SK-N-SH treated with all-trans-retinoic acid at 6 μM for 48 hours (cell line): ENCODE measurements around the gene OAS2.

Source experiments
- BACH2 ChIP-seq: fragments of 250-450 bp; sonication (Bioruptor Pico); IDR thresholded peaks from 2 replicates; pipeline ENCODE4 v1.9.0; 2021; ENCODE audit warnings: mild to moderate bottlenecking, borderline replicate concordance
- GLIS3 ChIP-seq: fragments of 250-450 bp; sonication (Bioruptor Pico); IDR thresholded peaks from 2 replicates; pipeline ENCODE4 v1.5.0; 2020; ENCODE audit warnings: mild to moderate bottlenecking, moderate library complexity
- SNAI2 ChIP-seq: fragments of 250-450 bp; sonication (Bioruptor Pico); IDR thresholded peaks from 2 replicates; pipeline ENCODE4 v1.5.0; 2020; ENCODE audit warnings: mild to moderate bottlenecking, moderate library complexity
- ZFP30 ChIP-seq: fragments of 450-650 bp; formaldehyde crosslinking; IDR thresholded peaks from 2 replicates; pipeline ENCODE4 v1.5.0; 2022; ENCODE audit warnings: mild to moderate bottlenecking, moderate library complexity
- TF ChIP-seq, protein P1 (sequence below): fragments of 250-450 bp; sonication (Bioruptor Pico); IDR thresholded peaks from 2 replicates; pipeline ENCODE4 v1.8.0; 2020; ENCODE audit warnings: mild to moderate bottlenecking, moderate library complexity, borderline replicate concordance

DNA sequence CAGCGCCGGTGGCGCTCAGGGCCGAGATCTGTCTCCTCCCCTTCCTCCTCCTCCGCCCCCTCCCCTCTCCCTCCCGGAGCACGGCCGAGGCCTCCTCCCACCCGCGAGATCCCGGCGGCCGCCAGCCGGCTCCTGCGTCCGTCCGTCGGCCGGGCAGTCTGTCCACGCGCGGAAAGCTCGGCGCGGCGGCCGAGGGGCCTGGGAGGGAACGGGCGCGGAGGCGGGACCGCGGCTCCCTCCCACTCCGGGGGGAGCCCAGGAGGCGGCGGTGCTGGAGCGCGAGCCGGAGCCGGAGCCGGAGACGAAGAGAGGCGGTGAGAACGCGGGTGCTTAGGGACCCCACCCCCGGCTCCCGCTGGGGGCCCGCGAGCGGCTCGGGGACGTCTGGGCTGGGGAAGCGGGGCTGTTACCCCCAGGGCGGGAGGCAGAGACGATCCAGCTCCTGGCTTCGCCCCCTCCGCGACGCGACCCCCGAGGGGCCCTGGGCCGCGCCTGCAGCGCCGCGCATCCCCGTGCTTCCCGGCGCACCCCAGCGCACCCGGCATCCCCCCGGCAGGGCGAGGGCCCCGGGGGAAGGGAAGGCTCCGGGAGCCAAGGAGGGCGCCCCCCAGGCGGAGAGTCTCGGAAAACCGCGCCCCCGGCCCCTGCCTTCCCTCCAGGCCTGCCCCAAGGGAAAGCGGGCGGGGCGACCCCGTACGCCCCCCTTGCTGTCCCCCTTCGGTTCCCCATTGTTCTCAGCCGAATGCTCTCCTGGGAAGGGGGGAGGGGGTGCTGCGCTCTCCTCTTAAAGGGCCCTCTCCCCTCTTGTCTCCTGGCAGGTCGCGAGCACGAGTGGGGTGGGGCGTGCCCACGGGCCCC, 78.5 kb downstream of the OAS2 start, which contains the start of gene DTX1:
- TF ChIP-seq BACH2 (CRISPR knock-in tag) = no peak
- TF ChIP-seq ZFP30 (CRISPR knock-in tag) = no peak
- no peak for TF ChIP-seq GLIS3 (CRISPR knock-in tag)
- TF ChIP-seq, protein P1, sequence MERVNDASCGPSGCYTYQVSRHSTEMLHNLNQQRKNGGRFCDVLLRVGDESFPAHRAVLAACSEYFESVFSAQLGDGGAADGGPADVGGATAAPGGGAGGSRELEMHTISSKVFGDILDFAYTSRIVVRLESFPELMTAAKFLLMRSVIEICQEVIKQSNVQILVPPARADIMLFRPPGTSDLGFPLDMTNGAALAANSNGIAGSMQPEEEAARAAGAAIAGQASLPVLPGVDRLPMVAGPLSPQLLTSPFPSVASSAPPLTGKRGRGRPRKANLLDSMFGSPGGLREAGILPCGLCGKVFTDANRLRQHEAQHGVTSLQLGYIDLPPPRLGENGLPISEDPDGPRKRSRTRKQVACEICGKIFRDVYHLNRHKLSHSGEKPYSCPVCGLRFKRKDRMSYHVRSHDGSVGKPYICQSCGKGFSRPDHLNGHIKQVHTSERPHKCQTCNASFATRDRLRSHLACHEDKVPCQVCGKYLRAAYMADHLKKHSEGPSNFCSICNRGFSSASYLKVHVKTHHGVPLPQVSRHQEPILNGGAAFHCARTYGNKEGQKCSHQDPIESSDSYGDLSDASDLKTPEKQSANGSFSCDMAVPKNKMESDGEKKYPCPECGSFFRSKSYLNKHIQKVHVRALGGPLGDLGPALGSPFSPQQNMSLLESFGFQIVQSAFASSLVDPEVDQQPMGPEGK (CRISPR knock-in tag) = no peak
- TF ChIP-seq SNAI2 (CRISPR knock-in tag) = no peak
